HG02870 (cell line): Measurements from ENCODE around the gene OGFOD3.
"Not testable (repeated sequence)": the region's sequence is repeated elsewhere in the genome, so short reads cannot be mapped to it uniquely, and the experiment has no call there.

ENCODE experiments used
- ATAC-seq: cut with Tn5 transposase; IDR thresholded peaks from one replicate; pipeline ENCODE4 v1.9.1; 2021; ENCODE audit warnings: mild to moderate bottlenecking, moderate library complexity; ENCODE audit not compliant: unreplicated experiment

The OGFOD3 gene

GRCh38 chr17:82435601-82436583, 17.5 kb upstream of the OGFOD3 start:
- ATAC-seq, result no peak

- no peak for ATAC-seq
Observed at GRCh38 chr17:82435103-82435502, 16.7 kb upstream of the OGFOD3 start.

GRCh38 chr17:82434216-82434565, 15.8 kb upstream of the OGFOD3 start:
- ATAC-seq, result no peak

DNA sequence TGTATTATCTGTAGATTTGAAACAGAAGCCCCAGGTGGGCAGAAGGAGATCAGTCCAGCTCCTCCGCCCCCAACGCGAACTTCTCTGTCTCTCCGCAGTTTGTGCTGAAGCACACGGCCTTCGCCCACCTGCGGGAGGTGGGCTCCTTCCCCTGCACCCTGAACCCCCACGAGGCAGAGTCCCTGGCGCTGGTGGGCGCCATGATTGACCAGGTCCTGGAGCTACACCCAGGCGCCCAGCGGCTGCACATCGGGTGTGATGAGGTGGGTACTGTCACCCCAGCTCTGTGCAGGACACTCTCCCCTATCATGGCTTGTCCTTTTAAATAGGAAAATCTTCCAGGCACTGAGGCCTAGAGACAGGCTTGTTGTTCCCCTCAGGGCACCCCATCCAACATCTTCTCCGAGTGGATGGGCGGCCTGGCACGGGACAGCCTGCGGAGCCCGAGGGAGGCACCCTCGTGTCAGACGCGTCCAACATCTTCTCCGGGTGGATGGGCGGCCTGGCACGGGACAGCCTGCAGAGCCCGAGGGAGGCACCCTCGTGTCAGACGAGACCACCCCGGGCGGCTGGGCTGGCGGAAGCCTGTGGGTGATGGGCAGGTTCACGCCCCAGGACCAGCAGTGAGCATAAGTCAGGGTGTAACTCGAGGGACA, 15.3 kb upstream of the OGFOD3 start:
- no peak for ATAC-seq

DNA sequence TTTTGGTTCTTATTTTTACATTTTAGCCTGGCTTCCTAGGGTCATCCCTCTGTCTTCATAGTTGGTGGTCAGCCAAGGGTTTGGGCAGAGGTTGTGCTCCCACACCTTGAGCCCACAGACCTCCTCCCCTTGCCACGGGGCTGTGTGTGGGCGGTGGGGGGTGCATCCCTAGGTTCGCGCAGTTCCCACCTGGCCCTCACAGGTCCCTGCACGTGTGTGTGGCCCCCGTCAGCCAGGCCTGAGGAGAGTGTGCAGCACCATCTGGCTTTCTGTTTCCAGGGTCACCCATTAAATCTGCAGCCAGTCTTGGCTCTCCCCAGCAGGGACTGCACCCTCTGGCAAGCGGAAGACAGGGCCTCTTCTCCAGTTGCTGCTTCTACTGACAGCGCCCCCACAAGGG, 13.6 kb upstream of the OGFOD3 start:
- no peak for ATAC-seq

DNA sequence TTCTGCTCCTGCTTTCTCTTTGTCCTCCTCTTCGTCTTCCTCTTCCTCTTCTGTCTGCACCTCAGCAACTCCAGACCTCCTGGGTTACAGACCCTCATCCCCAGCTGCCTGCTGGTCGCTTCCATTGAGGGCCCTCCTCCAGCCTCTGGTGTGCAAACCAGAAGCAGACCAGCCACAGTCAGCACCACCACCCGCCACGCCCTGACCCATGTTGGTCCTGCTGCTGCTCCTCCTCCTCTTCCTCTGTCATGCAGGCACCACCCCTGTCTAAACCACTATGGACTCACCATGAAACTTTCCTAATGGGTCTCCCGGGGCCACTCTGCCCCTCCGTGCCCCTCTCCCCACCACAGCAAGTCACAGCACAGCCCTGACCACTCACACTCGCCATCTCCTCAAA, 11.4 kb upstream of the OGFOD3 start:
- no peak for ATAC-seq

GRCh38 chr17:82428546-82428945, 10.2 kb upstream of the OGFOD3 start:
- ATAC-seq, result no peak

DNA sequence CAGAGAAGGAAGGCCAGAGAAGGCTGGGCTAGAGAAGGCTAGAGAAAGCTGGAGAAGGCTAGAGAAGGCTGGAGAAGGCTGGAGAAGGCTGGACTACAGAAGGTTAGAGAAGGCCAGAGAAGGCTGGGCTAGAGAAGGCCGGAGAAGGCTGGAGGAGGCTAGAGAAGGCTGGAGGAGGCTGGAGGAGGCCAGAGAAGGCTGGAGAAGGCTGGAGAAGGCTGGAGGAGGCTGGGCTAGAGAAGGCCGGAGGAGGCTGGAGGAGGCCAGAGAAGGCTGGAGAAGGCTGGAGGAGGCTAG, 6.4 kb upstream of the OGFOD3 start:
- ATAC-seq, result no peak

- no peak for ATAC-seq
Observed at GRCh38 chr17:82424001-82424862, 5.8 kb upstream of the OGFOD3 start.

DNA sequence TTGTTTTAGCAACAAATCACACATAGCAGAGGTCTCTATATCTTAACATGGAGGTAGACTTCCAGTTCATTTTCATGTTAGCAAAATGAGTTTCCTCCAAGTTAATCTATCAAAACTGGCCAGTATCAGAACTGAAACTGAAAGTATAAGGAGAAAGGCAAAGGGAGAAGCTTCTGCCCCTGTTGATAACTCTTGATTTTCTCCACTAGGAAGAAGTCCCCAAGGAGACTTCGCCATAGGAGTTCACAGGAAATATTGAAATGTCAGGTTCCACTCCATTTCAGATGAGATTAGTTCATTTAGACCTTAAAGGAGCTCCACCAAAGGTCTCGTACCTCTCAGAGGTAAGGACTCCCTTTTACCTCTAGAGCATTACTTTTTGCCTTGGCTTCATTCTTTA, 1.2 kb upstream of the OGFOD3 start:
- no peak for ATAC-seq

DNA sequence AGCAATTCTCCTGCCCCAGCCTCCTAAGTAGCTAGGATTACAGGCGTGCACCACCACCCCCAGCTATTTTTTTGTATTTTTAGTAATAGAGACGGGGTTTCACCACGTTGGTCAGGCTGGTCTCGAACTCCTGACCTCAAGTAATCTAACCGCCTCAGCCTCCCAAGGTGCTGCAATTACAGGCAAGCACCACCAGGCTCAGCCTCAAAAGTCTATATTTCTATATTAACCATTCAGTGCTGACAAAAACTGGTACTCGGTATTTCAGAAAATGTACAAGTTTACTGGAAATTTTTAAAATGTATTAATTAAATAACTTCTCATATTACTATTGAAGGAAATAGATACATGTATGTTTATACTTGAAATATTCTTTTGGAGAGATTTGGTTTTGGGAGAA, 1.6 kb downstream of the OGFOD3 start:
- ATAC-seq, result no peak

DNA sequence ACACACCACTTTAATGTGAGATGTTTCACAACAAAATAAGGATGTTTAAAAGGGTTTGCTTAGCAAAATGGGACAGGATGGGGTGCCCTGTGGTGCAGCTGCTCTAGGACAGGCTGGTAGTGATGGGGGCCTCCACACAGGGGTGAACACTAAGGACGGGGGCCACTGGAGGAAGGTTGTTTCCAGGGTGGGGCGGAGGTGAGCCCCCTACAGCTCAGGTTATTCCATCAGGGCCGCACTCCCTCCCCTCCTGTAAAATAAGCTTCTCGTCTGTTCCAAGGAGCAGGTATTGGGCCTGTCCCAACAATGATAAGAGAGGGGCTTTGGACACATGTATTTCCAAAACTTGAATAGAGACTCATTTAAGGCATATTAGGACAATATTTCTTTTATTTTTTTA, 2.1 kb downstream of the OGFOD3 start:
- no peak for ATAC-seq

DNA sequence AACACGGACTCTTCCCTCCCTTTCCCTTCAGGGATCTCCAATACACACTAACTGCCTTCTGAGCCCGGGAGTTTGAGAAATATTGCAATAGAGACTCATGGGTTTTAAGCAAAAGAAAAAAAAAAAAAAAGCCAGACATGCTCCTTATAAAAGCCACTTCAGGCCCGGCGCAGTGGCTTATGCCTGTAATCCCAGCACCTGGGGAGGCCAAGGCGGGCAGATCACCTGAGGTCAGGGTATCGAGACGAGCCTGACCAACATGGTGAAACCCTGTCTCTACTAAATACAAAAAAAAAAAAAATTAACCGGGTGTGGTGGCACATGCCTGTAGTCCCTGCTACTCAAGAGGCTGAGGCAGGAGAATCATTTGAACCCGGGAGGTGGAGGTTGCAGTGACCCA, 2.6 kb downstream of the OGFOD3 start:
- ATAC-seq, result no peak

DNA sequence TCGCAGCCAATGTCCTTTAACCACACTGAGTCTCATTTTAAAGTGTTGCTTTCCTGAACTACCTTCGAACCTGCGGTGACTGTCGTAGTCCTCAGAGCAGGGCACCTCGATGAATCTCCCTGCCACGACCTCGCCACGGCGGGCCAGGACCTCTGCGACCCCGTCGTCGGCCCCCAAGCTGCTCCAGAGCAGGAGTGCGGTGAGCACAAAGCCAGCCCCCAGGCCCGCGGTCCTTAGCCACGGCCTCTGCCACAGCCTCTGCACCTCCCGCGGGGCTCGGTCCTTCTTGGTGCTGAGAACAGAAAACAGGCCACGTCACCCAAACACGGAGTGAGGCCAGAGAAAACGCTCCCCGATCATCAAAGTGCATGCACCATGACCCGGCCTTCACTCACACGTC, 3.0 kb downstream of the OGFOD3 start:
- no peak for ATAC-seq

- ATAC-seq, result no peak
Observed at GRCh38 chr17:82414548-82415281, 3.7 kb downstream of the OGFOD3 start.

GRCh38 chr17:82412535-82413520, 5.6 kb downstream of the OGFOD3 start:
- no peak for ATAC-seq

- ATAC-seq, result not testable (repeated sequence)
Observed at GRCh38 chr17:82412081-82412480, 6.3 kb downstream of the OGFOD3 start.

- ATAC-seq, result no peak
Observed at GRCh38 chr17:82411396-82412053, 6.9 kb downstream of the OGFOD3 start.

DNA sequence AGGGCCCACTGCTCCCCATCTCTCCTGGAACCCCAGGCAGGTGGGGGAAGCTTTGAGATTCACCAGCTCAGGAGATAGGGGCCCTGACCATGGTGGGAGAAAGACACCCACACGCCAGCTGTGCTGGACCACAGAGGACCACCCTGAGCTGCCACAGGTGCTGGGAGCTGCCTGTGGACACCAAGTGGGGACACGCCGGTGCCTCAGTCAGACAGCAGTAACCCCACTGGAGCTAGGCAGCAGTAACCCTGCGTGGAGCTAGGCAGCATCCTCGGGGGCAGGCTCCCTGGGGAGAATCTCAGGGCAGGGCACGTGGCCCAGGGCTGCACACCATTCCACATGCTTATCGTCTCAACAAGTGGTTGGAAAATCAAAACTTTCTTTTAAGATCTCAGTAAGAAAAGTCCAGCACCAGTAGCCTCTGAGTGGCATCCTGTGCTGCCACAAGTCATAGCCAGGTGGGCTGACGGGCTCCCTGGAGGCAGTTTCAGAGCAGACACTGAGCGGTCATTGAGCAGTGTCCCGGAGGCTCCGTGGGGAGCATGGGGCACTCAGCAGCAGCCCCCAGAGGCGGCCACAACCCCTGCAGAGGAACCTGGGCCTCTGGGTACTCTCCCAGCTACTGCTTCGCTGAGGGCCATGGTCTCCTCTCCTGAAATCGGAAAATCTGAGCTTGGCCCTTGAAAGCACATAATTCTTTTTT, 8.2 kb downstream of the OGFOD3 start:
- ATAC-seq, result no peak
